Testis (tissue), 2 donors: ENCODE results near the gene TRPM2.

Source experiments
- CTCF ChIP-seq, 3 experiments: fragments of 450-650 bp in 2 of 3; fragments of 200-600 bp in 1 of 3; sonication (generic) in 1 of 3; IDR thresholded peaks; one replicate each; pipeline ENCODE4 v1.5.1; 2016 to 2019; ENCODE audit warnings: antibody characterized with exemption in 3 of 3, mild to moderate bottlenecking in 2 of 3, moderate library complexity in 1 of 3
- POLR2A ChIP-seq: fragments of 450-650 bp; IDR thresholded peaks from one replicate; pipeline ENCODE4 v1.6.1; 2017; ENCODE audit warnings: antibody characterized with exemption, mild to moderate bottlenecking, moderate library complexity

GRCh38 chr21:44456214-44456914, 102.9 kb downstream of the TRPM2 start:
- TF ChIP-seq CTCF (IDR thresholded peaks at IDR 0.05) (no peak), POLR2A (no peak)
